A549 treated with ZK216348 at 1 μM for 4 hours (cell line): ENCODE results near the gene MEX3D. TPM values are rescaled to one million over a fixed set of nuclear protein-coding genes. Genes with fewer than 3 reads are reported as not detected.

ENCODE experiments used
- total RNA-seq: library from RNA; stranded (reverse); fragments of 200-300 nt; extraction: Qiagen RNA extraction; gene quantifications from 5 replicates; pipeline ENCODE4 v1.2.3, GENCODE V29; 2022; ENCODE audit warnings: low read depth

MEX3D gene
- 5.3 to 15.2 TPM (median 11.9 TPM) in 5 replicates for total RNA-seq

DNA sequence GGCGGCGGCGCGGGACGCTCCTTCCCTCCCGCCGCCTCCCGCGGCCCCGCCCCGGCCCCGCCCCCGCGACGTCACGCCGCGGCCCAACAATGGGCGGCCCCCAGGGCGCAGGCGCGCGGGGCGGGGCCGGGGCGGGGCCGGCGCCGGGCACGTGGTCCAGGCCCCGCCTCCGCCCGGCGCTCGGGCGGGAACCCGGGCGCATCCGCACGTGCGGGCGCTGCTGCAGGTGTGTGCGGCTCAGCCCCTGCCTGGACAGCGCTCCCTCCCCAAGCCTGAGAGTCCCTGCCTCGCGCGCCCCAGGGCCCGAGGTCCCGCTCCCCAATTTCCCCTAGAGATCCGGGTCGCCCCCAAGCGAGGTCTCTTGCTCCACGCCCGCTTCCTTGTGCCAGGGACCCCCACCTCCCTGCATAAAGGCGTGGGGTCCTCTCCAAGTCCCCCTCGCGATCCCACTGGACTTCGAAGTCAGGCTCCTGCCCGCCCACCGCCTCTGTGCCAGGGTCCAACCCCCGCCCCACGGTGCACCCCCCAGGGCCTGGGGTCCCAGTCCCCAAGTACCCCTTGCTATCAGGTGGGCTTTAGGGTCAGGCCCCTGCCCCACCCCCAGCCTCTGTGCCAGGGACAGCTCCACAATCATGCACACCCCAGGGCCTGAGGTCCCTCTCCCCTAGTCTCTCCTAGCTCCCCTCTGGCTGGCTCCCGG, at the start of gene MEX3D:
TSS of gene MEX3D (minus strand) at position 6 of the 700 bp plus-strand sequence. CDS start 267 bp downstream, outside the sequence.

DNA sequence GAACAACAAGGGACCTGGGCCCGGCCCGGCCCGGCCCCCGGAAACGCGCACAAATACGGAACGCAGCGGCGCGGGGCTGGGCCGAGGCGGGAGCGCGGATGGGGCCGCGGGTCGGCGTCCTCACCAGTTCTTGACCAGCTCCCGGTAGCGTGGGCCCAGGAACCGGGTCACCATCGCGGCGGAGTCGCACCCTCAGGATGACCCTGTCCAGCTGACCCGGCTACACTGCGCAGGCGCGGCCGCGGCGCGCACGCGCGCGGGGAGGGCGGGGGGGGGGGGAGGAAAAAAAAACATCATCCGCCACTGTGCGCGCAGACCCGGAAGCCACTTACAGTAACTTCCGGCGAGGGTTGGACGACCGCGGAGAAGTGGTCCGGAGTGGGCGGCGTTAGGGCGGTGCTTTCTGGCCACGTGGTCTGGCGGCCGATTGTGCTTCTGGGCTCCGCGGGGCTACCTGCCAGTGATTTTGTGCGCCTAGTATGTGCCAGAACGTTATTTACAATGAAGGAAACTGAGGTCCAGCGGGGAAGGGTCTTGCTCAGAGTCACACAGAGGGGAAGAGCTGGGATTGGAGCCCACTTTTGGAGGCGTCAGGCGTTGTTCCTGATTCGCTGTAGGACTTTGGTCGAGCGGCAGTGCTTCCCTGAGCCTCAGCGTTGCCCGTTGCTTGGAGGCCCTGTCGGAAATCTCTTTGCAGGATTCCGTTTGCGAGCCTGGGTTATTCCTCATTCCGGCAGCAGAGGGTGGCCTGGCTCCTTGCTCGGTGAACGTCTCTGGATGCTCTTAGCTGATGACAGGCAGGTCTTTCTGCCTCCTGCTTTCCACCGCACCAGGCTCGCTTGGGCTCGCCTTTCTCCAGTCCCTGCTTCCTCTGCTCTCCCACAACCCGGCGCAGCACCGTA, 37.4 kb upstream of the MEX3D start, which contains the start of gene UQCR11:
TSS of gene UQCR11 (minus strand) at position 227 of the 902 bp plus-strand sequence. CDS start at position 174, 53 bp downstream.

DNA sequence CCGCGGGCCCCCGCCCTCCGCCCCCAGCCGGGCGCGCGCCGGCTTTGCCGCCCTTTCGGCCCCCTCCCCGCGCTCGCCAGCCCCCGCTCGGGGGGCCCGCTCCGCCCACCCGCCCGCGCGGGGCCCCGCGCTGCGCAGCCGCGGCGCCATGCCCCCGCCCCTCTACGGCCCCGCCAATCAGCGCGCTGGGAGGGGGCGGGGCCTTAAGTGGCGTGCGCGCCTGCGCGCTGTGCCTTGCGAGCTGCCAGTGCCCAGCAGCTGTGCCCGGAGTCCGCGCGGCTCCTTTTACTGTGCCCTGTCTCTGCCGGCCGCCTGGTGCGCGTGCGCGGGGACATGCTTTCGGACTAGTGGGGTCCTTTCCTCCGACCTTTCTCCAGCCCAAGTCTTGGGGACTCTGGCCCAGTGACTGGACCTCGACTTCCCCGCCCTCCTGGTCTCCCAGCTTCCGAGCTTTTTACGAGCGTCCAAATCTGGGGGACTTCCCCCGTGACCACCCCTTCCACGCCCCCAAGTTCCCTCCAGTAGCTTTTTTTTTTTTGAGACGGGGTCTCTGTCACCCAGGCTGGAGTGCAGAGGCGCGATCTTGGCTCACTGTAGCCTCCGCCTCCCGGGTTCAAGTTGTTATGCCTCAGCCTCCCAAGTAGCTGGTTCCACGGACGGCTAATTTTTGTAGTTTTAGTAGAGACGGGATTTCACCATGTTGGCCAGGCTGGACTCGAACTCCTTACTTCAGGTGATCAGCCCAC, 24.8 kb upstream of the MEX3D start, which contains the start of gene MBD3:
TSS of gene MBD3 (minus strand) at position 111 of the 746 bp plus-strand sequence. CDS start 234 bp downstream, outside the sequence.

DNA sequence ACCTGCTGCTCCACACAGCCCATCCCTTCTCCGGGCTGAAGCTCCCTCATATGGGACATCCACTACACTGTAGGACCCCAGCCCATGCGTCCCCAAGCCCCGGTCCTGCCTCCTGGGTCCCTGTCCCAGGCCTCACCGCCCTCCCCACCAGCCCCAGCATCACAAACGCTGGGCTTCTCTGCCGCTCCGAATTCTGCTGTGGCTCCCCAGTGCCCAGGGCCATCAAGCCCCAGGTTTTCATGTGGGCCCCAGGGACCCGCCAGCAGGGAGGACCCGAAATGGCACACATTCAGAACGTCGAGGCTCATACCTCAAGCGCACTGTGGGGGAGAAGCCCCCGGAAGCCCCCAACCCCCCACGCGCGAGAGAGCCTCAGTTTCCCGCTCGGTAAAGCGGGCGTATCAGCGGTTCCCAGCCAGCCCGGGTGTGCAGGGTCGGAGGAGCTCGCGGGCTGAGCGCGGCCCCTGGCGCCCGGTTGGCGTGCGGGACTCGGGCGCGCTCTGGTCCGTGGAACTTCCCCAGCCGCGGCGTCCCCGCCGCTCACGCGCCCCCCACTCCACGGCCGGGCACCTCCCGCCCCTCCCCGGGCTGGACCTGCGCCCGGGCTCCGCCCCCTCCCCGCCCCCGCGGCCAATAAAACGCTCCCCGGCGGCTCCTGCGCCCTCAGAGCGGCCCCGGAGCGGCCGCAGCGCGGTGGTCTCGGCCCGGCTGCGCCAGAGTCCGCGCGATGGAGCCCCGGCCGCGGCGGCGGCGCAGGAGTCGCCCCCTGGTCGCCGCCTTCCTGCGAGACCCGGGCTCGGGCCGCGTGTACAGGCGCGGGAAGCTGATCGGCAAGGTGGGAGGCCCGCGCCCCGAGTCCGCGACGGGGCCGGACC, 44.5 kb downstream of the MEX3D start, which contains the start of gene PLK5:
TSS of gene PLK5 (plus strand) at position 666 of the 875 bp plus-strand sequence. CDS start 2,920 bp downstream, outside the sequence.

DNA sequence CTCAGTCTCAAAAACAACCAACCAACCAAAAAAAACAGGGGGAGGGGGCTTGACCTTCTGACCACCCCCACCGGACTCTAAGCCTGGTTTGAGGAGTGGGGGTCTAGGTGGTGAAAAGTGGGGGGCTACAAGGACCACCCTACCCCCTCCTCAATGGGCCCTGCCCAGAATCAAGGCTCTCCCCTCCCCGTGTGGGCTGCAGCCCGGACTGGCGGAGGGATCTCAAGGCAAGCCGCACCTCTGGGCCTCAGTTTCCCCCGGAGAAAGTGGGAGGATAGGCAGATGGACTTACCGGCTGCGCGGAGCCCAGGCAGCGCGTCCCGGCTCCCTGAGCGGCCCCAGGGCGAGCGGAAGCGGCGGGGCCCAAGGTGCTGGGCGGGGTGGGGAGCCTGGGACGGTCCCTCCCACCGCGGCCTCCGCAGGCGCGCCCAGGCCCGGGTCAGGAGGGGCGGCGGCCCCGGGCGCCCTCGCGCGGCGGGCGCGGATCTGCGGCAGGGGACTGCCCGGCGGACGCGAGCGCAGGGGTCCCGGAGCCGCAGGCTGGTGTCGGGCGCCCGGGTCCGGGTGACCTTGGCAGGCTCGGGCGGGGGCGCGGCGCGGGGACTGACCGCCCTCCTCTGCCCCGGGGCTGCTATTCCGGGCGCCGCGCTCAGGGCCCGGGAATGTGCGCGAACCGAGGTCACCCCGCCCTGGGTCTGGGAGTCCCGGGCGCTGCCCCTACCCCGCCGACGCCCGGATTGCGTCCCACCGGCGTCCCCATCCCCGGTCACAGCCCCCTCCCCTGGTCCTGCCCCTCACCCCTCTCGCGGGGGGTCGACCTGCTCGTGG, 55.2 kb downstream of the MEX3D start, which contains the start of gene ADAMTSL5:
TSS of gene ADAMTSL5 (minus strand) at position 349 of the 828 bp plus-strand sequence. CDS start 2,076 bp downstream, outside the sequence.

Other genes starting within 250 kb of the MEX3D start
- 44.6 to 85.4 TPM (median 73.9 TPM) in 5 replicates for gene NDUFS7, start 184.4 kb downstream of the MEX3D start, total RNA-seq
- gene GAMT, start 166.8 kb downstream of the MEX3D start, total RNA-seq, result 21.9 to 46.0 TPM (median 44.9 TPM) in 5 replicates
- 97.2 to 110 TPM (median 109 TPM) in 5 replicates for gene DAZAP1, start 160.7 kb downstream of the MEX3D start, total RNA-seq
- gene RPS15, start 129.9 kb downstream of the MEX3D start, total RNA-seq, result 1,281 to 1,998 TPM (median 1,712 TPM) in 5 replicates
- gene APC2, start 118.2 kb downstream of the MEX3D start, total RNA-seq, result 0.78 to 2.1 TPM (median 1.8 TPM) in 5 replicates
- gene C19orf25, start 89.1 kb downstream of the MEX3D start, total RNA-seq, result 8.1 to 22.8 TPM (median 18.7 TPM) in 5 replicates
- 0.41 to 1.3 TPM (median 1.1 TPM) in 5 replicates for gene PCSK4, start 78.0 kb downstream of the MEX3D start, total RNA-seq
- gene REEP6, start 77.1 kb downstream of the MEX3D start, total RNA-seq, result 2.8 to 5.5 TPM (median 4.6 TPM) in 5 replicates
- 2.0 to 4.1 TPM (median 2.7 TPM) in 5 replicates for gene ADAMTSL5, start 55.3 kb downstream of the MEX3D start, total RNA-seq
- not detected in 5 replicates for gene PLK5, start 44.2 kb downstream of the MEX3D start, total RNA-seq
- gene MBD3, start 24.5 kb upstream of the MEX3D start, total RNA-seq, result 21.7 to 53.2 TPM (median 50.0 TPM) in 5 replicates
- 110 to 173 TPM (median 133 TPM) in 5 replicates for gene UQCR11, start 37.1 kb upstream of the MEX3D start, total RNA-seq
- gene TCF3, start 84.3 kb upstream of the MEX3D start, total RNA-seq, result 41.1 to 82.2 TPM (median 74.6 TPM) in 5 replicates
- not detected in 5 replicates for gene ONECUT3, start 185.2 kb upstream of the MEX3D start, total RNA-seq
- 2.1 to 3.3 TPM (median 2.4 TPM) in 5 replicates for gene ATP8B3, start 244.0 kb upstream of the MEX3D start, total RNA-seq